Calu3 (cell line): ENCODE results near the gene MINK1. TPM values are rescaled to one million over a fixed set of nuclear protein-coding genes. Genes with fewer than 3 reads are reported as not detected.
A peak's percentile ranks its signal among the peaks of the same experiment; 100 is the strongest.

Source experiments
- BruUV-seq: library from RNA; stranded (reverse); fragments of 400-500 nt; replicated peaks from 2 replicates; lab custom pipeline; 2021; lab: Mats Ljungman, UMichigan
- CTCF ChIA-PET: fragments of 300-600 bp; sonication (Branson Sonifier 250); formaldehyde crosslinking; loops from one replicate; lab custom pipeline; 2022; ENCODE audit warnings: antibody characterized with exemption; lab: Charles Lee
- DNase-seq: peaks from one replicate; pipeline ENCODE4 v3.0.0; 2022
- H3K27ac Mint-ChIP-seq: one replicate; pipeline ENCODE4 v1.8.0; 2022; ENCODE audit warnings: mixed read lengths; ENCODE audit not compliant: unreplicated experiment
- H3K27me3 Mint-ChIP-seq: one replicate; pipeline ENCODE4 v1.8.0; 2022; ENCODE audit warnings: mixed read lengths; ENCODE audit not compliant: unreplicated experiment
- H3K36me3 Mint-ChIP-seq: one replicate; pipeline ENCODE4 v1.8.0; 2022; ENCODE audit warnings: mild to moderate bottlenecking, moderate library complexity, mixed read lengths; ENCODE audit not compliant: insufficient read depth, unreplicated experiment
- H3K4me1 Mint-ChIP-seq: one replicate; pipeline ENCODE4 v1.8.0; 2022; ENCODE audit warnings: mild to moderate bottlenecking, low read depth, mixed read lengths; ENCODE audit not compliant: unreplicated experiment
- H3K4me3 Mint-ChIP-seq: one replicate; pipeline ENCODE4 v1.8.0; 2022; ENCODE audit warnings: mild to moderate bottlenecking, low read depth, moderate library complexity, mixed read lengths; ENCODE audit not compliant: unreplicated experiment
- H3K9me3 Mint-ChIP-seq: one replicate; pipeline ENCODE4 v1.8.0; 2022; ENCODE audit warnings: low read depth, mixed read lengths; ENCODE audit not compliant: unreplicated experiment
- intact Hi-C: fragments of 100-400 bp; cut with micrococcal nuclease; formaldehyde crosslinking; loops from one replicate; pipeline ENCODE4 v1.10.0; 2022; ENCODE audit not compliant: unreplicated experiment
- total RNA-seq: library from RNA; stranded (reverse); gene quantifications from 2 replicates; pipeline ENCODE4 v1.2.3, GENCODE V29; 2022
- TF ChIP-seq, protein P1 (sequence below): fragments of 200-600 bp; IDR thresholded peaks from one replicate; pipeline ENCODE4 v1.8.0; 2022; ENCODE audit warnings: antibody characterized with exemption; ENCODE audit not compliant: unreplicated experiment

Gene MINK1
- total RNA-seq, 1 experiment from 2014 or later = 86.8 TPM

DNA sequence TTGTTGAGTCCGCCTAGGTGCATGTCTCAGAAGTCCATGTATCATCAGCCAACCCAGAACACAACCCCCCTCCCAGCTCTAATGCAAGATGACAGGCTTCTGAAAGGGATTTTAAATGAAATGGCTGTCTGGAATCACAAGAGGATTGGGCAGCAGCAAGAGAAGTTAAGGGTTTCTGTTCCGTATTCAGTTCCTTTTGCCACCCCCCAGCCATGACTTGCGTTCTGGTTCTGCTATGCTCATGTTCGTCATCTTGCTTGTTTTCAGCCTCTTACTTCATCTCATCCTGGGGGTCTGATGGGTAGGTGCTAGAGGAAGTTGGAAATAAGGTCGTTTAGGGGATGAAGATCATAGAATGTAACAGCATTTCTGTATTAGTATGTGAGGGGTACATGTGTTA lies 12.0 kb downstream of the MINK1 start:
- H3K36me3 Mint-ChIP-seq = peaks cover 6% of the 10 kb centered on the region
- no peak overlapping the region for H3K27ac Mint-ChIP-seq
- CTCF ChIA-PET = no interaction called here
- H3K4me3 Mint-ChIP-seq = no peak overlapping the region
- intact Hi-C loops = no loop called here
- TF ChIP-seq, protein P1, sequence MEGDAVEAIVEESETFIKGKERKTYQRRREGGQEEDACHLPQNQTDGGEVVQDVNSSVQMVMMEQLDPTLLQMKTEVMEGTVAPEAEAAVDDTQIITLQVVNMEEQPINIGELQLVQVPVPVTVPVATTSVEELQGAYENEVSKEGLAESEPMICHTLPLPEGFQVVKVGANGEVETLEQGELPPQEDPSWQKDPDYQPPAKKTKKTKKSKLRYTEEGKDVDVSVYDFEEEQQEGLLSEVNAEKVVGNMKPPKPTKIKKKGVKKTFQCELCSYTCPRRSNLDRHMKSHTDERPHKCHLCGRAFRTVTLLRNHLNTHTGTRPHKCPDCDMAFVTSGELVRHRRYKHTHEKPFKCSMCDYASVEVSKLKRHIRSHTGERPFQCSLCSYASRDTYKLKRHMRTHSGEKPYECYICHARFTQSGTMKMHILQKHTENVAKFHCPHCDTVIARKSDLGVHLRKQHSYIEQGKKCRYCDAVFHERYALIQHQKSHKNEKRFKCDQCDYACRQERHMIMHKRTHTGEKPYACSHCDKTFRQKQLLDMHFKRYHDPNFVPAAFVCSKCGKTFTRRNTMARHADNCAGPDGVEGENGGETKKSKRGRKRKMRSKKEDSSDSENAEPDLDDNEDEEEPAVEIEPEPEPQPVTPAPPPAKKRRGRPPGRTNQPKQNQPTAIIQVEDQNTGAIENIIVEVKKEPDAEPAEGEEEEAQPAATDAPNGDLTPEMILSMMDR = no peak
- peaks cover 44% of the 10 kb centered on the region for H3K4me1 Mint-ChIP-seq
- BruUV-seq = no TSS peak
- no peaks in the 10 kb centered on the region for H3K9me3 Mint-ChIP-seq
- no peaks in the 10 kb centered on the region for H3K27me3 Mint-ChIP-seq
- DNase-seq = no peak

DNA sequence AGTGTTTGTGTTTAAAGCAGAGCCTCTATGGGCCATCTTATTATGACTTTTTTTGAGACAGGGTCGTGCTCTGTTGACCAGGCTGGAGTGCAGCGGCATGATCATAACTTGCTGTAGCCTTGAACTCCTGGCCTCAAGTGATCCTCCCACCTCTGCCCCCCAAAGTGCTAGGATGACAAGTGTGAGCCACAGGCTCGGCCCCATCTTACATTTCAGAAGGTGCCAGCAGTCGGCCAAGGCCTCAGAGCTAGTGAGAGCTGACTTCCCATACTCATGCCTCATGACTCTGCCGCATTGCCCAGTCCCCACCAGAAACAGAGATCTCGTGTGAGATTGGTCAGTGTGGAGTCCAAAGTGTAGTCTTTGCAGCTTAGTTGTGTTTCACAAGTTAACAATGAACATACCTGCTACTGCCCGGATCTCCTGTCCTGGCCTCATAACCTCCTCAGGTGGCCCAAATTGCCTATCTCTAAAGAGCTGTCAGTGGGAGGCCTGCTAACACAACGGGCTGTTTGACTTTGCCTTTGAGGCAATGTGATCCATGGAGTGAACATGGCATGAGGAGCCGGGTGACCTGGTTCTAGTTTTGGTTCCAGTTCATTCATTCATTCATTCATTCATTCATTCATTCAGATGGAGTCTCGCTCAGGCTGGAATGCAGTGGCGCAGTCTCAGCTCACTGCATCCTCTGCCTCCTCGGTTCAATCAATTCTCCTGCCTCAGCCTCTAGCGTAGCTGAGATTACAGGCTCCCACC lies 13.7 kb downstream of the MINK1 start:
- Mint-ChIP-seq H3K27me3 (no peaks in the 10 kb centered on the region), H3K9me3 (no peaks in the 10 kb centered on the region), H3K27ac (no peak overlapping the region), H3K36me3 (peaks cover 7% of the 10 kb centered on the region), H3K4me3 (no peak overlapping the region), H3K4me1 (peaks cover 51% of the 10 kb centered on the region)
- no peak for DNase-seq
- CTCF ChIA-PET = no interaction called here
- TF ChIP-seq, protein P1 = no peak
- intact Hi-C loops = no loop called here
- no TSS peak for BruUV-seq

DNA sequence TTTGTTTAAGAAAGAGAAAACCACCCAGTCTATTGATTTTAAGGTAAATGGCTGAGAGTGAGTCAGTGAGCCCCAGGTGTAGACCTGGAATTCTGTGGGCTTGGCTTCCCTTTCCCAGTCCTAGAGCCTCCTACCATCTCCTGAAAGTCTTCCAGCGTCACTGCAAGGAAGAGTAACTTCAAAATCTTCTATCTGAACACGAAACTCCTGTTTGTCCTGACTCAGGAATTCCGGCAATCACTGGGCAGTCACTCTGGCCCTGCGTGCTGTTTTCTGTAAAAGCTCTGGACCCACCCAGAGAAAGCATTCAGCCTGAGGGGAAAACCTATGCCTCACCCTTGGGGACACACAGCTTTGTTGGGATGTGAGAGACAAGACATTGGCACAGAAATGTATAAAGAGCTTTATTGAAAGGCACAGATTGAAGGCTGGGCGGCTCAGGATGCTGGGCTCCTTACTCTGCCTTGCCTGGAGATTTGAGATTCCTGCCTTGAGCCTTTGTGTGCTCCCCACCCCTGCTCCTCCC lies 15.9 kb downstream of the MINK1 start:
- Mint-ChIP-seq H3K27ac (peak overlapping the region; percentile 44), H3K4me1 (peaks cover 60% of the 10 kb centered on the region), H3K36me3 (peaks cover 14% of the 10 kb centered on the region), H3K9me3 (no peaks in the 10 kb centered on the region), H3K27me3 (no peaks in the 10 kb centered on the region), H3K4me3 (no peak overlapping the region)
- DNase-seq = peak; percentile 38
- no TSS peak for BruUV-seq
- intact Hi-C loops = no loop called here
- TF ChIP-seq, protein P1 = no peak
- CTCF ChIA-PET = interaction anchor here (0.6 to 1.8 kb wide), 3 partner anchors 9 to 66 kb away, joined by 3 to 5 read pairs (median 5); no protein-coding TSS in a partner anchor

DNA sequence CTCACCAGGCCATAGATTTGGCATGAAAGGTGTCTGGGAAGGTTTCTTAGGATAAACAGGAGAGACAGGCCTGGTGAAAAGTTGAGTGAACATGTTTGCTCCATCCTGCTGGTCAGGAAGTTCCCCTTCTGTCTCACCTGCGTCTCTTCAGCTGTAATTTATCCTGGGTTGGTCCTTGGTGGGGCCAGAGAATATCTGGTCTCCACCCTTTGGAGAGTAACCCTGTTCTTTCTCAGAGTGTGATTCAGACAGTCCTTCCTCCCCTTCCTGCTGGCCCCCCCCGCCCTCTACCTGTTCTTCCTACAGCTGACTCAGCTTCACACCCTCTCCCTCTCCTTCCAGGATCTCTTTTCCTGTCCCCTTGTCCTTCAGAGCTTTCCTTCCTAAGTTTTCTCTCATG lies 17.1 kb downstream of the MINK1 start:
- Mint-ChIP-seq H3K4me1 (peaks cover 60% of the 10 kb centered on the region), H3K4me3 (peak overlapping the region; percentile 9), H3K36me3 (peaks cover 18% of the 10 kb centered on the region), H3K9me3 (no peaks in the 10 kb centered on the region), H3K27ac (peak overlapping the region; percentile 62), H3K27me3 (no peaks in the 10 kb centered on the region)
- DNase-seq = no peak
- BruUV-seq = no TSS peak
- CTCF ChIA-PET = interaction anchor here (1.4 kb wide), 1 partner anchor 60 kb away, joined by 5 read pairs; no protein-coding TSS in a partner anchor
- TF ChIP-seq, protein P1 = no peak
- intact Hi-C loops = no loop called here
